Measurements from ENCODE around the gene DPM2.

DPM2 gene, protein sequence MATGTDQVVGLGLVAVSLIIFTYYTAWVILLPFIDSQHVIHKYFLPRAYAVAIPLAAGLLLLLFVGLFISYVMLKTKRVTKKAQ
- 17.3 reads per million, percentile 43 among the genes with 10 or more reads in this experiment for total RNA-seq

DNA sequence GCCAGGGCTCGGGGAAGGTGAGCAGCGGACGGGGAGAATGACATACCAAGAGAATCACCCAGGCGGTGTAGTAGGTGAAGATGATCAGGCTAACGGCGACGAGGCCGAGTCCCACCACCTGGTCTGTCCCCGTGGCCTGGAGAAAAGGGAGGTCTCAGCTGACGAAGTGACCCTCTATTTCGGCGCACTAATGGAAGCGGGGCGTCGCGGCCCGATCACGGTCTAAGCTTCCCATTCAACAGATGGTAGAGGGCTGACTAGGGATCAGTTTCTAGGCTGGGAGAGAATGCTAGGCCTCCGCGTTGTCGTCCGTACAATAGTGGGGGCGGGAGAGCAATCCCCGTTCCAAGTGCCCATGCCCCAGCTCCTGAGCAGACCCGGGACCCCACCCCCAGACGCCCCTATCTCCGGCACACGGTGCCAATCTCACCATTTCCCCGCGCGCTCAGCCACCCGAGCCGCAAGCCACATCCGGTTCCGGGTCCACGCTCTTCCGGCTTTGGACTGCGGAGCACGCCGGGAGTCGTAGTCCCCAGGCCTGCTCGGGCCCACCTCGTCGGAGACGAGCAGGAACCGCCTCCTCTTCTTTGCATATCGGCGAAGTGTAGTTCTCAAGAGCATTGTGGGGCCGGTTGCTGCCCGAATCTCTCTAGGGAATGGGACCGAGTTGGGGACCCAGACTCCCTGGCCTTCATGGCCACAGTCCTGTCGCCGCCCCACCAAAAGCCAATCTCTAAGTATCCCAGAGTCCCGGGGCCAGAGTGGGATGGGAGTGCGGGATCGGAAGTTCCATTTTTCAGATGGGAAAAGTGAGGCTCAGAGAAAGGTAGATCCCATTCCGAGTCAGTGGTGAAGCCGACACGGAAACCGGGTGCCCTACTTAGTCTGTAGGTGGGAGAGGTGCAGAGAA lies at the start of gene DPM2:
DPM2 (minus strand) TSS at position 467 of the 910 bp plus-strand sequence; CDS start at position 433, 34 bp downstream.
- peak; percentile 83 for DNase-seq

DNA sequence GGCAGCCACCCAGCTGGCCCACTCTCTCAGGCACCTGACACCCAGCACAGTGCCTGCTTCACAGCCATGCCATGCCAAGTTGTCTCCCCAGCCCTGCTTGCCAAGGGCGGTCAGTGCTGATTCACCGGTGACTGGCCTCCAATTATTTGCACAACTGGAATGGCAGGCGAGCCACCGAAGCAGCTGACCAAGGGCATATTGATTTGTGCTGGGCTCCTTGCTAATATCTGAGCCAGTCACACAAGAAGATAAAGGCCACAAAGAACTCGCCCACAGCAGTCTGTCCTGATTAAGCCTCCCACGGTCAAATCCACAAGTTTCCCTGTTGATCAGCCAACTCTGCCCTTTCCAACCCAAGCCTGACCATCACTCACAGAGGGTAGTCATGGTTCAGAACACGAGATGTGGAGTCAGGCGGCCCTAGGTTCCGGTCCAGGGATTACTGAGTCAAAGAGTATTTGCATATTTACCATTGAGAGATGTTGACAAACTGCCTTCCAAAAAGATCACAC lies 49.5 kb upstream of the DPM2 start:
- no peak for DNase-seq

DNA sequence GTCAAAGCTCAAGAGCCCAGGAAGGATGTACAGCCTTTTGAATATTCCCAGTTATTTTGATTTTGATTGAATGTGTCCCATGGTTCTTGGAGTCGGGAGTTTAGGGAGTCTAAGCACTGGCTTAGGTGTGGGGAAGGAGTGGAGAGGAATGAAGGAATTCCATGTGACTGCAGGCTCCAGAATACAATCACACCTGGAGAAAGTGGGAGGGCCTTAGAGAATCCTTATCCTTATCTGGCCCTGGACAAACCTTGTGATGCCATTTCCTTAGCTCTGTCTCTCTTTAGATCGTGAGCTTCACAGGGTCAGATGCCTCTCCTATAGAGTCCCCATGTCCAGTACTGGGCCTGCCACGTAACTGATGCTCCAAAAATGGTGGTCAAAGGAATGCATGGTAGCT lies 47.4 kb upstream of the DPM2 start:
- no peak for DNase-seq

DNA sequence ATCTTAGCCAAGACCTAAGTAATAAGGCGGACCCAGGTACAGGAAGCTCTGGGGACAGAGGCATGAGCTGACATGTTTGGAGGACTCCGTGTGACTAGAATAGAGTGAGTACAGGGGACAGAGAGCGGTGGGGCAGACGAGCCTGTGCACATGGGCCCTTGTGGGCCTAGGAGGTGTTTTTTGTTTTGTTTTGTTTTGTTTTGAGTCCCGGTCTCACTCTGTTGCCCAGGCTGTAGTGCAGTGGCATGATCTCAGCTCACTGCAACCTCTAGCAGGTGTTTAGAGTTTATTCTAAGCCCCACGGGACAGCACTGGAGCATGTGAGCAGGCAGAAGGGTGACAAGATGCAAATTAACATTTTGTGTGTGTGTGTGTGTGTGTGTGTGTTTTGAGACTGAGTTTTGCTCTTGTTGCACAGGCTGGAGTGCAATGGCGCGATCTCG lies 46.2 kb upstream of the DPM2 start:
- no peak for DNase-seq

DNA sequence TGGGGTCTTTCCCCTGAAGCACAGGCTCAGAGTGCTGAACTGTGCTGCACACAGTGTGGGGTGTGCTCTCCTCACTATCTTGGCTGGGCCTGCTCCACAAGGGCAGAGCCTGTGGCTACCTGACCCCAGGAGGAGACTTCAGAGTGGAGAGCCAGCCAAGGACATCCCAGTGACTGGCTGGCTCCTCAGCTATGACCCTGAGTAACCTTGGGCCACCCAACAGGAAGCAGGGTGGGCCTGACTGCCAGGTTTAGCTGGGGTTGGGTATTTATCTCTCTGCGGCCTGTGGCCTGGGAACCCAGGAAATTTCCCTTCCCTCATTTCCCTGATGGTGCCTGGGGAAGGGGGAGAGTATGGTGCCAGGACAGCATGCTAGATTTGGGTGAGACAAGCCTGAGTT lies 45.3 kb upstream of the DPM2 start:
- DNase-seq: no peak

DNA sequence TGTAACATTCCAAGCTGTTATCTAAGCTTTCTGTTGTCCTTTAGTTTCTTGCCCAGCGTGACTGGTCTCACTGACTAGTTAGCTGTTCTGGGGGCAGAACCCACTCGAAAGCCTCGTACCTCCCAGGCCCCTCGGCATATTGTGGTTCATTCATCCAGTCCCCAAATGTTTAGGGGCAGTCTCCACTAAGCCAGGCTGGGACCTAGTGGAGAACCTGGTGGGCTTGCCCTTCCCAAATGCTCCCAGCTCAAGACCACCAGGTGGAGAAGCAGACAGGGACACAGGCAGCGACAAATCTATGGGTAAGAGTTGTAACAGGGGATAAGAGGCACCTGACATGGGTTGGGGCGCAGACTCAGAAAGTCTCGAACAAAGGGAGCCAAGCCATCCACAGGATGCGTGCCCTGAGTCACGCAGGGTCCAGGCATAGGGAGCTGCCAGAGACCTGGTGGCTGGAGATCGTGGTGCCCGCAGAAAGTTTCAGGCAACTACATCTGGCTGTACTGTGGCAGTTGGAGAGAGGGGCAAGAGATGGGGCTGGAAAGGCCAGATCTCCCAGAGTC lies 44.0 kb upstream of the DPM2 start:
- DNase-seq: no peak

DNA sequence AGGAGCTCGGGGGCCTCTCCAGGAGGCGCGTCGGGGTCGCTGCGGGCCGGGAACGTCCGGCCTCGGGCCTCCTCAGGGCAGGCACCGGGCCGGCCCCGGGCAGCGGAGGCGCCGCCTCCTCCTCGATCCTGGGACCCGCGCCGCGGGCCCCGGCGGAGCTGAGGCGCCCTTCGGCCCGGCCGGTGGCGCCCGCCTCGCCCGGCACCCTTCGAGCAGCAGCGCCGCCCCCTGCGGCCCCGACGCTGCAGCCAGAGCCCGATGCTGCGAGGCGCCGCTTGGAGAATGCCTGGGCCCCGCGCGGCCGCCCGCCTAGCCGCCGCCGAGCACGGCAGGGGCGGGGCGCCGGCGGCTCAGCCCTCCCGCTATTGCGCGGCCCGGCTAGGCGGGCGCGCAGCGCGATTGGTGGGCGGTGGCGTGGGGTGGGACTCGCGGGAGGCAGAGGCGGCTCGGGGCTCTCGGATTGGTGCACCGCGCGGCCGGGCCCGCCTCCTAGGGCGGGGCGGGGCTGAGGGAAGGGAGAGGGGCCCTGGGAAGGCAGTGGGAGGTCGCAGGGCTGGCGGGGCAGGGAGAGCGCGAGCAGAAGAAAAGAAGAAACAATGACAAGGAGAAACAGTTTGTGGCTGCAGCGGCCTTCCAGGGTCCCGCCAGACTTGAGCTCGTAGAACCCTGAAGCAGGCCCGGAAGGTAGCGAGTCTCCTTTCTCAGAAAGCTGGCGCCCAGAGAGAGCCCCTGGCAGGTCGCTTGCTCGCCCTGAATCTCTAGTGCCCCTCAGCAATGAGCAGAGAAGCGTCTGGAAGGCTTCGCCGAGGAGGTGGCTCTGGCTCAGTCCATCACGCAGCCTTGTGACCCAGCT lies 43.3 kb upstream of the DPM2 start, which contains the start of gene EEIG1:
EEIG1 (minus strand) TSS at position 284 of the 853 bp plus-strand sequence. CDS start 852 bp downstream, outside the sequence.
- DNase-seq: peak; percentile 95

DNA sequence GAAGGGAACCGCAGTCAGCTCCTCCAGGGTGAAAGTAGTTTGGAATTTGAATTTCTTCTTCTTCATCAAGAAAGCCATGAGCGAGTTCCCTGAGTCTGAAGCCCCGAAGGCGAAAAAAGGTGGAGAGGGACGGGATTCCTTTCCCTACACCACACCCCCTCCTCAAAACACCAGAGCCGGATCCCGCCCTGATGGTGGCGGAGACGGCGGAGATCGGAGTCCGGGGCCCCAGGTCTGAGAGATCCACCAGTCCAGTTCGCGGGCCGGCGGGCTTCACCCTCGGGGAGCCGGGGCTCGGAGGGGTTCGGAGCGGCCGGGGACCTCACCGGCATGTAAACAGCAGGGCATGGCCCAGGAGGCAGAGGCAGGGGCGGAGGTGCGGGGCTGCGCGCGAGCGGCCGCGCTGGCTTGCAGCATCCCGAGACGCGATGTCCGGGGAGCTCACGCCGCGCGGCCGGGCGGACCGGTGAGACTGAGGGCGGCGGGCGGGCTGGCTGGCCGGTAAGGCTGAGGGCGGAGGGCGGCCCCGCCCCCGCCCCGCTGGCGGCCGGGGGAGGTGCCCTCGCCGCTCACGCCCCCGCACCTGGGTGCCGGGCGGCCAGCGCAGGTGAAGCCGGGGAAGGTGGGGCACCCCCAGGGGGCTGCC lies 42.5 kb upstream of the DPM2 start:
- peak; percentile 48 for DNase-seq

DNA sequence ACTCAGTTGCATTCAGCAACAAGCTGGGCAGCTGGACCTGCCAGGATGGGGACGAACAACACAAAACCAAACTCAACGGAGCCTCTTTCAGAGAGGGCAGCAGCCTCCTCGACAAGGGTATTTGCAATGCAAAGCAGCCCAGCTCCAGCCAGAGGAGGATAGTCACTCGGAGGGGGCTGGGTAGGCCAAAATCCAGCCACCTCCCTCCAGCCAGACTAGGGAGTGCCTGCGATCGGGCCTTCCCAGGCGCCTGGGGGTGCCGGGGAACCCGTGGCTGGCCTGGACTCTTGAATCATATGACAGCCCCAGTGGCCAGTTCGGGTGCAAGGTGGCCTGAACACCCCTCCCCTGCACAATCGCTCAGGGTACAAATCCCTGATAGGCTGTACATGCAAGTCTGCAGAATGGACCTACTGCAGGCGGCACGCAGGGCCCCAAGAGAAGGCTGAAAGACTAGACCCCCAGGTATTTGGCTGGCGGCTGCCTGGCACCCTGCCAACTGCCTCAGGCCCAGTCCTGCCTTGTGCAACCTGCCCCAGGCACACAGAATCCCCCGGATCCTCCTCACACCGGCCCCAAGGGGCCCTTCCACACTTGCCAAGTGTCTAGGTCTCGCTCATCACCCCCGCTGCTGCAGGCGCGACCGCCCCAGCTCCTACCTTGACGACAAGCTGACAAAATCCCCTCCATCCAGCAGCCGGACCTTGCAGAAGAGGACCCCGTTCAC lies 41.8 kb upstream of the DPM2 start:
- DNase-seq: no peak

DNA sequence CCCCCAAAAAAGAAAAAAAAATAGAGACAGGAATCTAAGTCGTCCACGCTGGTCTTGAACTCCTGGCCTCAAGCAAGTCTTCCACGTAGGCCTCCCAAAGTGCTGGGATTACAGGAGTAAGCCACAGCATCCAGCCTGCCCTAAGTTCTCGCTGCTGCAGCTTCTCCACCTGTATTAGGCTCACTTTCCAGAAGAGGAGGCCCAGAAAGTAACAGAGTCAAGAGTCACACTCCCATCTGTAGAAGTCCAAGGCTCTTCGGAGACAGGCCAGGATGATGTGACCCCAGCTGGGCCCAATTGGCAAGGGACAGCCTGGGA lies 41.3 kb upstream of the DPM2 start:
- no peak for DNase-seq

DNA sequence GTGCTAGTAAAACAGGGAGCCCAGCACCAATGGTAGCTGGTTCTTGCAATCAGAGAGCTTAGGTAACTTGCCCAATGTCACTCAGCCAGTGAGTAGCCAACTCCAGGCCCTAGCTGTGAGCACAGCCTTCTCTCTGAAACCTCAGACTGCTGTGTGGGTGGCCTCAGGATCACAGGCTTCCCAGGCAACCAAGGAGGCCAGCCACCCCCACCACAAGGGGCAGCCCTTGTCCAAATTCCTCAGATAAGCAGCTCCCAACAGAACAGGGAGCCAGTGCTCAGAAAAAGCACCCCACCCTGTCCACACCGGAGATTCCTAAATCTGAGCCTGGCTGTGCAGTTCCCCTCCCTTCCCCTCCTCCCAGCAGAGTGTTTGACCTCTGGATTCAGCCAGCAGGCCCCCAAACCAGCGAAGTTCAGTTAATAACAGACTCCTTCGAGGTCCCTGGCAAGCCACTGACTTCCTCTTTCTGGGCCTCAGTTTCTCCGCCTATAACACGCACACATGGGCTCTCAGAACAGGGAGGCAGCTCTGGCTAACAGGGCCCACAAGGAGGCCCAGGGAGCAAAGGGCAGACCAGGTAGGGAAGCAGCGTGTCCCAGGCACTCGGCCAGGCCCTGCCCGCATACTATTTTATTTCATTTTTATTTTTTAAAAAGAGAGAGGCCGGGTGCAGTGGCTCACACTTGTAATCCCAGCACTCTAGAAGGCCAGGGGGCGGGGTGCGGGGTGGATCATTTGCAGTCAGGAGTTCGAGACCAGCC lies 40.4 kb upstream of the DPM2 start:
- no peak for DNase-seq

DNA sequence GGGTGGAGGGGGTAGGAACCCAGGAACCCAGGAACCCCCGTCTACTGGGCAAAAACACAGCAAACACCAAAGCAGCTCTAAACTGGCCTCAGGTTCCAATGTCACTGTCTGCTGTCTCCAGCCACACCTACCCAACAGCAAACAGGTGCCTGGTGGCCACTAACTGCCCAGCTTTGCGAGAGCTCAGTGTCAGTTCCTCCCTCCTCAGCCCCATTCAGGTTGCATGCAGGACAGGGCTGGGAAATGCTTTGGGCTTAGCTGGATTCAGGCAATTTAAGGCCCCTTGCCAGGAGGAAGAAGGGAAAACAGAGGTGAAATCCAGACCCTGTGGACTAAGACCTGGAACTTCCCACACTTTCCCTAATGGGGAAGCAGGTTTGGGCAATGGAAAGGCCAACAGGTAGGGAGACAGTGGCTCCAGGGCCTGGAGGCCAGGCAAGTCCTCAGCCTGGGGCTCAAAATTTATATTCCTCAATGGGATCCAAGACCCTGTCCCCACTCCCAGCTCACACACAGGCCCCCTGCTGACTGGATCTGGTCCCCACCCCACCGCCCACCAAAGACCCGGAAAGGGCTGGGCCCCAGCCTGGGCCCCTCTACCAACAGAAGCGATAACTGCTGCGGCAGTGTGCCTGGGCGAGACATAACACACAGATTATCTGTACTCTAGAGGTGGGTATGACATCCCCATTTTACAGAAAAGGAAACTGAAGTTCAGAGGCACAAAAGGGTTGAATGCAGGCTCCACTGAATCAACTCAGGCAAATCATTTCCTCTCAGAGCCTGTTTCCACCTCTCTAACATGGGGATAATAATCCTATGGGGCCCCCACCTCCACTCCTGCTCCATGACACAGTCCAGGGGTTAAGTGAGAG lies 39.6 kb upstream of the DPM2 start:
- DNase-seq: no peak

DNA sequence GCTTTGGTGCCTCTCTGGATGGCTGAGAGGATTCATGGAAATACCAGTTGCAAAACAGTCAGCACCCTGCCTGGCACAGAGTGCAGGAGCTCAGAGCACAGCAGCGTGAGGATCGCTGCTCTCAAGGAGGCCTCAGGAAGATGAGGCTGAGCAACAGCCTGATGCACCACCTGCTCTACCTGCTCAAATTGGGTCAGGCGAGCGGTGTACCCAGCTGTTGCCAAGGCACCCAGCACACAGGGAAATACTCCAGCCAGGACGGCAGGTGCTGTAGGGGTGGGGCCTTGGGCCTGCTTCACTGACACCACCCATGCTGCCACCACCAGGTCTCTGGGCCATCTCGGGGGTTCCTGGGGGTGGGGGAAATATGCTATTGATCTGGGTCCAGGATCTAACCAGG lies 38.8 kb upstream of the DPM2 start:
- DNase-seq: peak; percentile 47

DNA sequence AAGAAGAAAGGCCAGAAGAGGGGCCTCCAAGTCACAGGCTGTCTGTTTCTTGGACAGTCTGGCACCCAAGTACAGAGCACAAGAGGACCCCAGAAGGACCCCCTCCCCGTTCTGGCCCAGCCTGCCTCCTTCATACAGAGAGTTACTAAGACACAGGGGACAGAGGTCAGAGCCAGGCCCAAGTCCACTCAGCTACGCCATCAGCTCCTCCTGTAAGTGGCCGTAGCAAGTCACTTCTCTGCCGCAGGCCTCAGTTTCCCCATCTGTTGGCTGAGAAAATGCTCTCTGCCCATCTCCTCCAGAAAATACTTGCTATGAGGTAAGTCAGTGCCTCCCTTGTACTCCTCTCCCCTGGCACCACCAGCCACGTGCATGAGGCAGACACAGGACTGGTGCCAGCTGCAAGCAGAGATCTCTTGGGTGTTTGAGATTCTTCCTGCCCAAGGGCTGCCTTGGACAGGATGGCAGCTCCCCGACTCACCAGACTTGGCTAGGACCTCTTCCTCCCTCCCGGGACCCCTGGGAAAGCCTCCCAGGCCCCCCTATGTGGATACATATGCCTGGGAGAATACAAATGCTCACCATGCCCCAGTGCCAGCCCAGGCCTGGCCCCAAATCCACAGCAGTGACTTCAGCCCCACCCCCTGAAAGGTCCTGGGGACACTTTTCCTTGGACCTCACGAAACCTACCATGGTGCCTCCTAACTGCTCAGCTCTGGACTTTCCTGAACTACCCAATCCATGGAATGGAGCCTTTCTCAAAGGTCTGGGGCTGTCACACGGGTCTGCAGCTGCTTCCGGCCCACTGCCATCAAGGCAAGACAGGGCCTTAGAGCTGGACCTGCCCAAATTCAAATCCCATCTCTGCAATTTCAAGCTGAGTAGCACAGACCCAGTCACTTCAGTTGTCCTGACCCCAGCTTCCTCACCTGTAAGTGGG lies 38.0 kb upstream of the DPM2 start:
- no peak for DNase-seq

DNA sequence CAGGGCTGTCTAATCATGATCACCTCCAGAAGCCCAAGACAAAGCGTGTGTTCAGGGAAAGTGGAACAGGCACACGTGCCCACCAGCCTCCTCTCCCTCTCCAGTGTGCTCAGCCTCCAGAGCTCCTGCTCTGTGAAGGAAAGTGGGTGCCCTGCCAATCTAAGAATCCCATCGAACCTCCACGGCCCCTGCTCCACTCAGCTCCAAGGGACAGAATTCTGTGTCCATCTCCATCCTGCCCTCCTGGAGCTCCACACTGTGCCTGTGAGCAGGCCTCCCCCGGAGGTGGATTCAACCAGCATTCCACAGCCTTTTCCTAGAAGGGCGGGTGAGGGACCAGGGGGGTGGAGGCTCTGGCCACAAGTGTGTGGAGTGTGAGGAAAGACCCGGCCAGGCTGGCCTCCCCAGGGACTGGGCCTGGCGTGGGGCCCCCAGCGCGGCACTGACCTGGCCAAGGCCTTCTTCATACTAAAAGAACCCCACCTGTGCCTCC lies 37.2 kb upstream of the DPM2 start:
- no peak for DNase-seq

DNA sequence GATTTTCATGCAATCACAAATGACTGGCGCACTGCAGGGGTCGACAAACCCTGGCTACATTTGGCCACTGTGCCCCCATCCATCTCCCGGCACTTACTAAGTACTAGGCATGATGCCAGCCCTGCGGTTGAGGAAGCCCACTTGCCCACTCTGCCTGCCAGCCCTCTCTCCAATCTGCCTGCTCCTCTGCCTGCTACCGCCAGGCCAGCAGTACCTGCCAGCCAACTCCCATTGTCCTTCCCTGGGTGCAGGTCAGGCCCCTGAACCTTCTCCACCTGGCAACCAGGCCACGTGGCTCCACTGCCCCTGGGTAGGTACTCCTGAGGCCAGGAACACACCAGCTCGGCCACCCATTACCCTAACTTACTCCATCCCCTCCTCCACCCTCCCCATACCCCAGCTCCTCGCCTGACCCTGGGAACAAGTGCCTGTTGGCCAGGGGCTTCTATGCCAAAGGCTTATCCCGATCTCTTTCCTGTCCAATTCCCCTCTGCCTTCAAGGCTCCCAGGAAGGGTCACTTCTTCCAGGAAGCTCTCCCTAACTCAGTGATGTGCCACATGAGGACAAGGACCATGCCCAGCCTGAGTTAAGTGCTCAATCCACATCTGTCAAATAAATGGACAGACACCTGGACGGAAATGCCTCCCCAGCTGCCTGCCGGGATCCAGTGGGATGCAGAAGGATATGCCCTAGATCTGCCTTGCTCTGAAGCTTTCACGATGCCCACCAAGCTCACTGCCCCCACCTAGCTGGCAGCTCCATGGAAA lies 36.5 kb upstream of the DPM2 start:
- DNase-seq: no peak

DNA sequence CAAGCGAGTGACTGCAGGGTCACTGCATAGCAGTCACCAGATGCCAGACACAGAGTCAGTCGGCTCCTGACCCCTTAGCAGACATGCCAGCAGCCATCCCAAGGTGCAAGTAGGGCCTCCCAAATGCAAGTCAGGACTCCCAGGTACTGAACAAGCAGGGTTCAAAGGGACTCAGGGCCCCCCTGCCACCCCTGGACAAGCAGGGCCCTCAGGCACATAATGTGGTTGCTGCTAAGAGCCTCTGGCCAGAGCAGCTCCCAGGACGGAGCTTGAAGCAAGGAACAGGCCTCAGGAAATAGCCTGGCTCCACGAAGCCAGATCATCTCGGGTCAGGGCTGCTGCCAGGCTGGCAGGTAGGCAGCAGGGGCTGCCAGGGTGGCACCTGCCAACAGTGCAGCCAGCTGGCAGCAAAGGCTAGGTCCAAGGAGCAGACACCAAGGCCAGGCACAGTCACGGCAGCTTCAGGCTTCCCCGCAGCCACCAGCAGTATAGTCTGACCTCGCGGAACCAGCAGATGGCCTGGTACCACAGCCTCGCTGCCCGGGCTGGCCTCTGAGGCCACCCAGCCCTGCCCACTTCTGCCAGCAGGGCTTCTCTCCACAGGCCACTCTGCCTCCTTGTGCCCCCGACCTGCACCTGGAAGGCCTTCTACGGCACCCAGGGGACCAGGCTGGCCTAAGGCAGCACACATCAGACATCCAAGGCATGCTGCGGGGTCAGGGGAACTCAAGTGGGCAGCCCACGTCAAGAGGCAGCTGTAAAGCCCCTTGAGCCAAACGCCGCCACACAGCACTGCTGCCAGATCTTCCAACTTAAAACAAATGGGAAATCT lies 35.7 kb upstream of the DPM2 start:
- DNase-seq: no peak
